GM12875 (cell line): ENCODE data around the gene GNPAT.

Source experiments
- H3K4me3 ChIP-seq: one replicate; pipeline ENCODE4 v1.5.1; 2011; ENCODE audit warnings: low read depth, low read length, control low read depth
- CTCF ChIP-seq: IDR thresholded peaks from 2 replicates; pipeline ENCODE4 v1.5.1; 2011; ENCODE audit warnings: low read depth, mild to moderate bottlenecking, control low read depth, inconsistent platforms, low read length, moderate library complexity, borderline replicate concordance; ENCODE audit not compliant: insufficient read depth

GNPAT gene

DNA sequence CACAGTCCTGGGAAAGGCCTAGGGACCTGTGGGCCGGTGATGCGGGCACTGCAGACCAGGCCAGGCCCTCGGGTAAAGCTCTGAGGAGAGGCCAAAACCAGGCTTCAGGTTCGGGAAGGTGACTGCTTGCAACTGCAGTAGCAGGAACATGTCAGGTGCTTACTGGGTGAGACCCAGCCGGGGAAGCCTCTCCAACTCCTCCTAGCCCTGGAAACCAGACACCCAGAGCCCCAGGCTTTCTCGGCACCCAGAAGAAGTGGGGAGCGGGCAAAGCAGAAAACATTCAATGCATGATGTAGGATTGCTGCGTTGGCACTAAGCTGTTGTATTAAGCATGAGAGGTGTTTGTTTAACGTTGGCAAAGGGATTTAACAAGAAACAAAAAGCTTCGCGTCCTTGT lies 20.2 kb upstream of the GNPAT start:
- TF ChIP-seq CTCF: no peak
- no peak overlapping the region for H3K4me3 ChIP-seq

- no peak for TF ChIP-seq CTCF
- no peak overlapping the region for H3K4me3 ChIP-seq
Observed at GRCh38 chr1:231226156-231226555, 14.9 kb upstream of the GNPAT start.

- TF ChIP-seq CTCF: no peak
Observed at GRCh38 chr1:231231511-231231910, 9.5 kb upstream of the GNPAT start.

GRCh38 chr1:231232870-231233734 lies 7.9 kb upstream of the GNPAT start:
- no peak overlapping the region for H3K4me3 ChIP-seq

More at GRCh38 chr1:231231511-231231910, 9.5 kb upstream of the GNPAT start:
- H3K4me3 ChIP-seq: no peak overlapping the region

DNA sequence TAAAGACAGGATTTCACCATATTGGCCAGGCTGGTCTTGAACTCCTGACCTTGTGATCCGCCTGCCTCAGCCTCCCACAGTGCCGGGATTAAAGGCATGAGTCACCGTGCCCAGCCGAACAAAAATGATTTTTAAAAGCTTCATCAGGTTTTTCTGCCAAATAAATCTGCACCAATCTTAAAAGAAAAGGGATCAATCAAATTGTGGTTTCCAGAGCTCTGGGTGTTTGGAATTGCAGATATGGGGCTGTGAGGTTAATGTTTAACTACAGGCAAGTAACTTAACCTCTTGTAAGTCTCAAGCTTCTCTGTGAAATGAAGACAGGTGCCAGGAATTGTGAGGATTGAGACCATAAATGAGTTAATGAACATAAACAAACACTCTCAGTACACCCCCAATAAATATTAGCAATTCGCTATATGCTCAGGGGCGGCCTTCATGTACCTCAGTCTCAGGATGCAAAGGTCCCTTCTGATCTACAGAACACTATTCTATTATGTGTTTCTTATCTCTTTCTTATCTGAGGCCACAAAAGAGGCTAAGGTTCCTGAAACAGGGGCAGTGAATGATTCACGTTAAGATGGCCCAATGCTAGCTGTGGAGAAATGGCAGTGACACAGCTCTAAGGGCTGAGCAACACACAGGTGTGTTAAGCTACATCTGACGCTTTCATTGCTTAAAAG lies 7.1 kb upstream of the GNPAT start:
- H3K4me3 ChIP-seq: no peak overlapping the region
- TF ChIP-seq CTCF: no peak

More at GRCh38 chr1:231232870-231233734, 7.9 kb upstream of the GNPAT start:
- no peak for TF ChIP-seq CTCF

- no peak for TF ChIP-seq CTCF
- no peak overlapping the region for H3K4me3 ChIP-seq
Observed at GRCh38 chr1:231234506-231234905, 6.5 kb upstream of the GNPAT start.

DNA sequence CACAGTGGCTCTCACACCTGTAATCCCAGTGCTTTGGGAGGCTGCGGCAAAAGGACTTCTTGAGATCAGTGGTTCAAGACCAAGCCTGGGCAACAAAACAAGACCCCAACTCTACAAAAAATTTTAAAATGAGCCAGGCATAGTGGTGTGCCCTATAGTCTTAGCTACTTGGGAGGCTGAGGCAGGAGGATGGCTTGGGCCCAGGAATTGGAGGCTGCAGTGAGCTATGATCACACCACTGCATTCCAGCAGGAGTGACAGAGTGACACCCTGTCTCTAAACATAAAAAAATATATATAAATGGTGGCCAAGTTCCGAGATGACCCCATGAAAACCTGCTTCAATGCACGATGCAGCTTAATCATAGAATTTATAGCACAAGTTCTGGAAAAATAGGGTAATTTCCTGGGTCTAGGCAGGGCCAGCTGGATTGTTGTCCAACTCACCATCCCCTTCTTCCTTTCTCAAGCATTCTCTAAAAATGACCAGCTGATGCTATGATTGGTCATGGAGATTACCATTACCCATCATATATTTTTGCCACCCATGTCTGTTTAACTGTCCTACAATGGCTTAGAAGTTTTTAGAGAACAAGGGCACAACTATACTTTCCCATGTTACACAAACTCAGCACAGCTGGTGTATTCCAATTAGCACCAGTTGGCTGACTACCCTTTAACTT lies 5.3 kb upstream of the GNPAT start:
- TF ChIP-seq CTCF: no peak
- no peak overlapping the region for H3K4me3 ChIP-seq
